KMS-11 (cell line): ENCODE measurements around the gene SIRT2.
A peak's percentile ranks its signal among the peaks of the same experiment; 100 is the strongest.
"Not testable (repeated sequence)": the region's sequence is repeated elsewhere in the genome, so short reads cannot be mapped to it uniquely, and the experiment has no call there.

ENCODE experiments used
- H2AFZ ChIP-seq: fragments of 200-600 bp; sonication (generic); 2 replicates; pipeline ENCODE4 v1.6.1; 2016; ENCODE audit warnings: antibody characterized with exemption, mixed run types, low read depth
- H3K27ac ChIP-seq: fragments of 200-600 bp; sonication (generic); 2 replicates; pipeline ENCODE4 v1.6.1; 2016; ENCODE audit warnings: mild to moderate bottlenecking, mixed run types
- H3K27me3 ChIP-seq: fragments of 200-600 bp; sonication (generic); 2 replicates; pipeline ENCODE4 v1.6.1; 2017; ENCODE audit warnings: mild to moderate bottlenecking, low read depth, mixed run types, moderate library complexity; ENCODE audit not compliant: insufficient read depth
- H3K36me3 ChIP-seq: fragments of 200-600 bp; sonication (generic); 2 replicates; pipeline ENCODE4 v1.6.1; 2017; ENCODE audit warnings: mild to moderate bottlenecking, mixed run types; ENCODE audit not compliant: insufficient read depth
- H3K4me1 ChIP-seq: fragments of 200-600 bp; sonication (generic); 2 replicates; pipeline ENCODE4 v1.6.1; 2016; ENCODE audit warnings: mild to moderate bottlenecking, low read depth, mixed run types; ENCODE audit not compliant: poor library complexity, severe bottlenecking
- H3K4me2 ChIP-seq: fragments of 200-600 bp; sonication (generic); 2 replicates; pipeline ENCODE4 v1.7.0; 2016; ENCODE audit warnings: mild to moderate bottlenecking, mixed run types
- H3K4me3 ChIP-seq: fragments of 200-600 bp; sonication (generic); IDR thresholded peaks from 2 replicates; pipeline ENCODE4 v1.6.1; 2017; ENCODE audit warnings: low read depth, low read length, mixed read lengths; ENCODE audit not compliant: insufficient read depth
- H3K79me2 ChIP-seq: fragments of 200-600 bp; sonication (generic); 2 replicates; pipeline ENCODE4 v1.6.1; 2016; ENCODE audit warnings: low read depth, mixed run types; ENCODE audit not compliant: insufficient read depth
- H3K9ac ChIP-seq: fragments of 200-600 bp; sonication (generic); 2 replicates; pipeline ENCODE4 v1.6.1; 2016; ENCODE audit warnings: mild to moderate bottlenecking, mixed run types
- H4K20me1 ChIP-seq: fragments of 200-600 bp; sonication (generic); 2 replicates; pipeline ENCODE4 v1.6.1; 2016; ENCODE audit warnings: mild to moderate bottlenecking, mixed run types; ENCODE audit not compliant: insufficient read depth
- TF ChIP-seq, protein P1 (sequence below): fragments of 200-600 bp; sonication (generic); conservative IDR thresholded peaks from 2 replicates; pipeline ENCODE4 v1.6.1; 2017; ENCODE audit warnings: low read depth, mild to moderate bottlenecking, antibody characterized with exemption, low read length, moderate library complexity, mixed read lengths

The SIRT2 gene

DNA sequence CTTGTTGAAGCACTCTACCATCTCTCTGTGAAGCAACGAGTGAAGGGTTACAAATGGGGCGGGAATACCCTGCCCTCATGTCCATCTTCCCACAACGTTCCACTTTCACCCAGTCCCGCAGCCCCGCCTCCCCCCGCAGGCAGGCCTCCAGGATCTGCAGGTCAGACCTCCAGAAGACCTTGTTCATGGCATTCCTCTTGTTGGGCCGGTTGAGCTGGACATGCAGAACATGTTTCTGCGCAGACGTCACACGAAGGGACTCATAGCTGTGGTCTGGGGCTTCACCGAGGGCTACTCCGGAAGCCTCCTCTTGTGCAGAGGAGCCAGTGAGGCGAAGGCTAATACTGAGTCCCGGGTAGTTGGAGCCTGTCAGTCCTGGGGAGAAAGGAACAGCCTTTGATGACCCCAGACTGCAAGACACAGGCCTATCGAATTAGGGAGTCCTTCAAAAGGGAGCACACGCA lies 68.2 kb downstream of the SIRT2 start:
- no peaks in the 10 kb centered on the region for H3K27me3 ChIP-seq
- no peaks in the 10 kb centered on the region for H4K20me1 ChIP-seq
- H3K9ac ChIP-seq: peak overlapping the region; percentile 78
- H3K36me3 ChIP-seq: peaks cover 4% of the 10 kb centered on the region; the same call in 1 of the 2 replicates
- peaks cover 9% of the 10 kb centered on the region; the same call in 1 of the 2 replicates for H3K79me2 ChIP-seq
- peak overlapping the region; percentile 68 for H3K4me3 ChIP-seq
- peak overlapping the region; percentile 70 for H3K27ac ChIP-seq
- TF ChIP-seq, protein P1, sequence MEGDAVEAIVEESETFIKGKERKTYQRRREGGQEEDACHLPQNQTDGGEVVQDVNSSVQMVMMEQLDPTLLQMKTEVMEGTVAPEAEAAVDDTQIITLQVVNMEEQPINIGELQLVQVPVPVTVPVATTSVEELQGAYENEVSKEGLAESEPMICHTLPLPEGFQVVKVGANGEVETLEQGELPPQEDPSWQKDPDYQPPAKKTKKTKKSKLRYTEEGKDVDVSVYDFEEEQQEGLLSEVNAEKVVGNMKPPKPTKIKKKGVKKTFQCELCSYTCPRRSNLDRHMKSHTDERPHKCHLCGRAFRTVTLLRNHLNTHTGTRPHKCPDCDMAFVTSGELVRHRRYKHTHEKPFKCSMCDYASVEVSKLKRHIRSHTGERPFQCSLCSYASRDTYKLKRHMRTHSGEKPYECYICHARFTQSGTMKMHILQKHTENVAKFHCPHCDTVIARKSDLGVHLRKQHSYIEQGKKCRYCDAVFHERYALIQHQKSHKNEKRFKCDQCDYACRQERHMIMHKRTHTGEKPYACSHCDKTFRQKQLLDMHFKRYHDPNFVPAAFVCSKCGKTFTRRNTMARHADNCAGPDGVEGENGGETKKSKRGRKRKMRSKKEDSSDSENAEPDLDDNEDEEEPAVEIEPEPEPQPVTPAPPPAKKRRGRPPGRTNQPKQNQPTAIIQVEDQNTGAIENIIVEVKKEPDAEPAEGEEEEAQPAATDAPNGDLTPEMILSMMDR: no peak
- peak overlapping the region; percentile 83 for H2AFZ ChIP-seq
- peak overlapping the region; percentile 83 for H3K4me2 ChIP-seq
- H3K4me1 ChIP-seq: peaks cover 25% of the 10 kb centered on the region

DNA sequence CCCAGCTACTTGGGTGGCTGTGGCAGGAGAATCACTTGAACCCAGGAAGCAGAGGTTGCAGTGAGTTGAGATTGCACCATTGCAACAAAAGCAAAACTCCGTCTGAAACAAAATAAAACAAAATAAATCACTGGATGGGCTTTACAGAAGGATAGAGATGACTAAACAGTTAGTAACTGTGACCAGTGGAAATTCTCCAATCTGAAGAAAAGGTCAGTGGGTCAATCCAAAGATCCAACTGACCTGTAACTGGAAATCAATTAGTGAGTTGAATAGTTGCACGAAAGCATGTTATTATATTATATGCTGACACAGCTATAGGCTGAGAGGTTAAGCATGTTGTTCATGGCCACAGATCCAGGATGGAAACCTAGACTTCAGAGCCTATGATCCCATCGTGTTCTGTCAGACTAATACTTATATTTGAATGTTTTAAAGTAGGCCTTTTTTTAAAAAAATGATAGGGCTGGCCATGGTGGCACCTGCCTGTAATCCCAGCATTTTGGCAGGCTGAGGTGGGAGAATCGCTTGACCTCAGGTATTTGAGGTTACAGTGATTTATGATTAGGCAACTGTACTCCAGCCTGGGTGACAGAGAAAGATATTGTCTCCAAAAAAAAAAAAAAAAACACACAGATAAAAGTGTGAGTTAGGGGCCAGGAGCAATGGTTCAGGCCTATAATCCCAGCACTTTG lies 69.2 kb downstream of the SIRT2 start:
- TF ChIP-seq, protein P1: no peak
- Histone ChIP-seq H3K9ac (no peak overlapping the region), H3K4me3 (no peak overlapping the region)

DNA sequence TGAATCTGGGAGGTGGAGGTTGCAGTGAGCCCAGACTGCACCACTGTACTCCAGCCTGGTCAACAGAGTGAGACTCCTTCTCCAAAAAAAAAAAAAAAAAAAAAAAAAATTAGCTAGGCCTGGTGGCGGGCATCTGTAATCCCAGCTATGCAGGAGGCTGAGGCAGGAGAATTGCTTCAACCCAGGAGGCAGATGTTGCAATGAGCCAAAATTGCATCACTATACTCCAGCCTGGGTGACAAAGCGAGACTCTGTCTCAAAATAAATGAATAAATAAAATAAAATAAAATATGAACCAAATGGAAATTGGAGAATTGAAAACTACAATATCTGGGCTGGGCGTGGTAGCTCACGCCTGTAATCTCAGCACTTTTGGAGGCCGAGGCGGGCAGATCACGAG lies 70.2 kb downstream of the SIRT2 start:
- not testable (repeated sequence) for H2AFZ ChIP-seq, H3K27me3 ChIP-seq, H3K27ac ChIP-seq, H3K4me3 ChIP-seq, H3K4me2 ChIP-seq, H3K79me2 ChIP-seq, H4K20me1 ChIP-seq, H3K36me3 ChIP-seq, H3K9ac ChIP-seq
- H3K4me1 ChIP-seq: peaks cover 25% of the 10 kb centered on the region

More for the DNA sequence above, 69.2 kb downstream of the SIRT2 start:
- Histone ChIP-seq H2AFZ (no peak overlapping the region), H3K79me2 (peaks cover 9% of the 10 kb centered on the region; the same call in 1 of the 2 replicates), H3K4me1 (peaks cover 25% of the 10 kb centered on the region), H3K27me3 (no peaks in the 10 kb centered on the region), H3K4me2 (peak overlapping the region; percentile 83; the same call in 1 of the 2 replicates), H4K20me1 (no peaks in the 10 kb centered on the region), H3K36me3 (peaks cover 4% of the 10 kb centered on the region; the same call in 1 of the 2 replicates), H3K27ac (no peak overlapping the region)
